H1 (cell line): ENCODE results near the gene AUH. TPM values are rescaled to one million over a fixed set of nuclear protein-coding genes. Genes with fewer than 3 reads are reported as not detected.

Source experiments
- CTCF ChIA-PET: fragments of 300-600 bp; sonication (Branson Sonifier 250); formaldehyde crosslinking; loops from one replicate; lab custom pipeline; 2021; ENCODE audit not compliant: partially characterized antibody; lab: Charles Lee
- POLR2A ChIA-PET: fragments of 300-600 bp; sonication (Branson Sonifier 250); formaldehyde crosslinking; loops from one replicate; lab custom pipeline; 2021; ENCODE audit warnings: inconsistent platforms; ENCODE audit not compliant: partially characterized antibody; lab: Charles Lee
- DNase-seq, 2 experiments: peaks; one replicate each; pipeline versions ENCODE4 v3.0.0 to v3.0.0-alpha.2; 2010 to 2022; ENCODE audit warnings: low spot score in 2 of 2, low read depth in 1 of 2, mixed read lengths in 1 of 2
- FAIRE-seq: peaks from 2 replicates; lab custom pipeline; 2011; peaks lifted over from hg19 to GRCh38; lab: Jason Lieb, UNC
- H2AFZ ChIP-seq: 2 replicates; pipeline ENCODE4 v1.8.1; 2012; ENCODE audit warnings: low read length, inconsistent platforms
- H2AK5ac ChIP-seq: 2 replicates; pipeline ENCODE4 v1.6.1; 2013; ENCODE audit warnings: low read depth, low read length
- H2BK120ac ChIP-seq: replicated peaks from 2 replicates; pipeline ENCODE3; 2013; ENCODE audit warnings: low read depth, low read length, inconsistent platforms
- H2BK12ac ChIP-seq: 2 replicates; pipeline ENCODE4 v1.6.1; 2013; ENCODE audit warnings: low read depth, low read length
- H2BK15ac ChIP-seq: 2 replicates; pipeline ENCODE4 v1.6.1; 2013; ENCODE audit warnings: low read length
- H2BK20ac ChIP-seq: 2 replicates; pipeline ENCODE4 v1.6.1; 2013; ENCODE audit warnings: low read length
- H2BK5ac ChIP-seq: 2 replicates; pipeline ENCODE4 v1.6.1; 2013; ENCODE audit warnings: low read depth, low read length
- H3K14ac ChIP-seq: 2 replicates; pipeline ENCODE4 v1.6.1; 2013; ENCODE audit warnings: inconsistent platforms; ENCODE audit not compliant: insufficient read length
- H3K18ac ChIP-seq: 2 replicates; pipeline ENCODE4 v1.6.1; 2013; ENCODE audit warnings: low read length; ENCODE audit errors: extremely low read depth
- H3K23ac ChIP-seq: 2 replicates; pipeline ENCODE4 v1.6.1; 2013; ENCODE audit warnings: inconsistent platforms; ENCODE audit not compliant: insufficient read length
- H3K23me2 ChIP-seq: 2 replicates; pipeline ENCODE4 v1.6.1; 2013; ENCODE audit warnings: low read depth, low read length
- H3K27ac ChIP-seq: 2 replicates; pipeline ENCODE4 v1.6.1; 2011; ENCODE audit warnings: low read depth, low read length, inconsistent platforms
- H3K27me3 ChIP-seq, 4 experiments: replicated peaks in 1 of 4; 1 replicate in 1 of 4; 2 replicates in 3 of 4; pipeline versions ENCODE4 v1.6.1 to v1.8.1; 2011 to 2013; ENCODE audit warnings: low read length in 3 of 4, mild to moderate bottlenecking in 3 of 4, inconsistent platforms in 2 of 4, mixed read lengths in 2 of 4, moderate library complexity in 1 of 4; ENCODE audit not compliant: control insufficient read depth in 3 of 4, insufficient read depth in 3 of 4; ENCODE audit errors: extremely low read depth in 1 of 4
- H3K36me3 ChIP-seq, 4 experiments: 2 replicates each; pipeline versions ENCODE4 v1.6.1 to v1.8.1; 2011 to 2013; ENCODE audit warnings: mild to moderate bottlenecking in 4 of 4, low read length in 3 of 4, moderate library complexity in 2 of 4, control low read depth in 1 of 4, inconsistent platforms in 1 of 4; ENCODE audit not compliant: insufficient read depth in 4 of 4, control insufficient read depth in 2 of 4
- H3K4ac ChIP-seq: replicated peaks from 2 replicates; pipeline ENCODE3; 2013; ENCODE audit warnings: low read length, low read depth, mixed read lengths, inconsistent platforms; ENCODE audit not compliant: insufficient read length
- H3K4me1 ChIP-seq, 4 experiments: replicated peaks in 1 of 4; 1 replicate in 1 of 4; 2 replicates in 3 of 4; pipeline versions ENCODE4 v1.6.1 to v1.8.1; 2011 to 2013; ENCODE audit warnings: low read length in 3 of 4, inconsistent platforms in 2 of 4, mixed read lengths in 1 of 4; ENCODE audit not compliant: insufficient read depth in 4 of 4, control insufficient read depth in 3 of 4
- H3K4me2 ChIP-seq, 2 experiments: 2 replicates each; pipeline versions ENCODE4 v1.6.1 to v1.8.1; 2011 to 2013; ENCODE audit warnings: low read depth in 2 of 2, low read length in 2 of 2, control low read depth in 1 of 2, inconsistent platforms in 1 of 2, mild to moderate bottlenecking in 1 of 2; ENCODE audit not compliant: insufficient read depth in 1 of 2
- H3K4me3 ChIP-seq, 4 experiments: fragments of 200-600, 300-600 bp in 1 of 4; sonication (generic), shearing (Covaris generic), sonication (Bioruptor Twin) in 1 of 4; 2 replicates each; pipeline versions ENCODE4 v1.5.1 to v1.8.1; 2011 to 2016; ENCODE audit warnings: low read length in 4 of 4, low read depth in 3 of 4, control low read depth in 2 of 4, inconsistent platforms in 2 of 4, mild to moderate bottlenecking in 2 of 4, mixed read lengths in 1 of 4, moderate library complexity in 1 of 4; ENCODE audit not compliant: insufficient read depth in 2 of 4; ENCODE audit errors: extremely low read depth in 1 of 4
- H3K56ac ChIP-seq: replicated peaks from 2 replicates; pipeline ENCODE3; 2013; ENCODE audit warnings: low read depth, mild to moderate bottlenecking, mixed read lengths, low read length, inconsistent platforms; ENCODE audit not compliant: insufficient read length
- H3K79me1 ChIP-seq: 2 replicates; pipeline ENCODE4 v1.6.1; 2013; ENCODE audit warnings: low read depth, low read length, control low read depth
- H3K79me2 ChIP-seq, 2 experiments: 2 replicates each; pipeline versions ENCODE4 v1.6.1 to v1.8.1; 2012 to 2013; ENCODE audit warnings: low read length in 2 of 2, mild to moderate bottlenecking in 2 of 2, inconsistent platforms in 1 of 2; ENCODE audit not compliant: insufficient read depth in 2 of 2, control insufficient read depth in 1 of 2
- H3K9ac ChIP-seq, 4 experiments: replicated peaks in 1 of 4; 1 replicate in 1 of 4; 2 replicates in 3 of 4; pipeline versions ENCODE4 v1.6.1 to v1.8.1; 2011 to 2013; ENCODE audit warnings: low read depth in 3 of 4, low read length in 3 of 4, control low read depth in 2 of 4, mild to moderate bottlenecking in 2 of 4, moderate library complexity in 2 of 4, inconsistent platforms in 1 of 4; ENCODE audit errors: extremely low read depth in 1 of 4
- H3K9me3 ChIP-seq, 2 experiments: 2 replicates each; pipeline versions ENCODE4 v1.6.1 to v1.8.1; 2012 to 2013; ENCODE audit warnings: mild to moderate bottlenecking in 2 of 2, moderate library complexity in 2 of 2, control low read depth in 1 of 2, inconsistent platforms in 1 of 2, low read depth in 1 of 2, low read length in 1 of 2, mixed read lengths in 1 of 2; ENCODE audit not compliant: insufficient read depth in 2 of 2
- H4K20me1 ChIP-seq, 2 experiments: replicated peaks in 1 of 2; 2 replicates each; pipeline versions ENCODE3 to v1.8.1; 2011 to 2013; ENCODE audit warnings: inconsistent platforms in 2 of 2, low read length in 2 of 2, mild to moderate bottlenecking in 1 of 2; ENCODE audit not compliant: insufficient read depth in 2 of 2, control insufficient read depth in 1 of 2
- H4K5ac ChIP-seq: 2 replicates; pipeline ENCODE4 v1.6.1; 2013; ENCODE audit warnings: low read length, low read depth, mixed read lengths, inconsistent platforms; ENCODE audit not compliant: insufficient read length
- H4K8ac ChIP-seq: 2 replicates; pipeline ENCODE4 v1.8.0; 2013; ENCODE audit warnings: mild to moderate bottlenecking, moderate library complexity, low read length, inconsistent platforms; ENCODE audit not compliant: insufficient read depth; ENCODE audit errors: extremely low read depth
- H4K91ac ChIP-seq: replicated peaks from 2 replicates; pipeline ENCODE3; 2013; ENCODE audit warnings: low read length, mixed read lengths, inconsistent platforms; ENCODE audit not compliant: insufficient read length
- ATF2 ChIP-seq: IDR thresholded peaks from 2 replicates; pipeline ENCODE4 v1.6.1; 2012; ENCODE audit warnings: low read length, inconsistent platforms
- CHD1 ChIP-seq: IDR thresholded peaks from 2 replicates; pipeline ENCODE4 v1.6.1; 2012; ENCODE audit warnings: low read depth, low read length, improper control_type of control experiment
- CTCF ChIP-seq, 3 experiments: IDR thresholded peaks; 1 replicate in 2 of 3; 2 replicates in 1 of 3; pipeline versions ENCODE4 v1.5.1 to v1.6.1; 2011; ENCODE audit warnings: low read length in 3 of 3, mild to moderate bottlenecking in 3 of 3, inconsistent platforms in 2 of 3, low read depth in 1 of 3, moderate library complexity in 1 of 3; ENCODE audit not compliant: insufficient read depth in 1 of 3; ENCODE audit errors: control extremely low read depth in 1 of 3
- EP300 ChIP-seq, 2 experiments: IDR thresholded peaks; 1 replicate in 1 of 2; 2 replicates in 1 of 2; pipeline ENCODE4 v1.6.1; 2011 to 2012; ENCODE audit warnings: low read depth in 2 of 2, low read length in 2 of 2, mild to moderate bottlenecking in 2 of 2, borderline replicate concordance in 1 of 2, inconsistent platforms in 1 of 2, moderate library complexity in 1 of 2
- NANOG ChIP-seq: IDR thresholded peaks from 2 replicates; pipeline ENCODE4 v1.6.1; 2011; ENCODE audit warnings: low read length, low read depth, mild to moderate bottlenecking, inconsistent platforms; ENCODE audit not compliant: insufficient read depth, poor library complexity, severe bottlenecking
- RBBP5 ChIP-seq: IDR thresholded peaks from 2 replicates; pipeline ENCODE4 v1.7.1; 2012; ENCODE audit warnings: low read depth, mild to moderate bottlenecking, inconsistent platforms, low read length, moderate library complexity, borderline replicate concordance
- RNF2 ChIP-seq: fragments of 200-900, 300-1000 bp; sonication (generic); IDR thresholded peaks from 2 replicates; pipeline ENCODE4 v1.7.1; 2016; ENCODE audit warnings: borderline replicate concordance, low read depth, mild to moderate bottlenecking, antibody characterized with exemption, low read length; ENCODE audit not compliant: poor library complexity, severe bottlenecking; ENCODE audit errors: missing control alignments
- WGBS, 2 experiments: shearing (Covaris generic) in 1 of 2; methylation state at CpG; one replicate each; pipeline versions ENCODE4 v1.1.6 to v1.1.7; 2013 to 2015; ENCODE audit warnings: low lambda C conversion rate in 2 of 2, mixed read lengths in 2 of 2, inconsistent platforms in 1 of 2, low coverage in 1 of 2, missing lambda C conversion rate in 1 of 2; ENCODE audit not compliant: insufficient replicate concordance in 2 of 2, insufficient coverage in 1 of 2, insufficient read length in 1 of 2; ENCODE audit errors: extremely low coverage in 1 of 2, missing lambda C conversion rate in 1 of 2; 5-methylcytosine and 5-hydroxymethylcytosine counted together
- polyA plus RNA-seq, 7 experiments: library from polyadenylated mRNA; depleted of rRNA in 3 of 7; stranded (reverse) in 5 of 7; unstranded in 2 of 7; fragments of >200 nt in 5 of 7; fragments of 200-250 nt in 2 of 7; gene quantifications; 1 replicate in 5 of 7; 2 replicates in 1 of 7; 4 replicates in 1 of 7; pipeline versions ENCODE4 v1.2.1 to v1.2.3, GENCODE V29; 2011 to 2013; ENCODE audit warnings: missing spikeins in 2 of 7, mixed read lengths in 2 of 7
- total RNA-seq: library from RNA; stranded (reverse); fragmentation: NEBNext Ultra II Directional; extraction: Animal tissue kit (Norgen Biotek cat#: 25700); gene quantifications from 2 replicates; pipeline ENCODE4 v1.2.1, GENCODE V29; 2021

Gene AUH
- total and polyA plus RNA-seq, 2 of the 8 experiments (the other 6 are each of a cell fraction or from before 2014, with no cell fraction given): 5.8 to 21.9 TPM

- Histone ChIP-seq H2BK20ac (no peak overlapping the region), H3K79me2 (no peaks in the 10 kb centered on the region; a peak in 1 of 4 replicates), H3K9me3 (no peaks in the 10 kb centered on the region), H2BK15ac (no peak overlapping the region), H3K23me2 (no peaks in the 10 kb centered on the region), H3K4ac (no peak overlapping the region), H4K20me1 (no peaks in the 10 kb centered on the region), H3K23ac (no peak overlapping the region), H2BK5ac (no peak overlapping the region), H3K36me3 (peaks cover 0 to 2% (median 0%) of the 10 kb centered on the region in 4 experiments; a peak in 1 of 8 replicates), H3K56ac (no peak overlapping the region), H2BK120ac (no peak overlapping the region), H4K5ac (no peak overlapping the region), H3K9ac (no peak overlapping the region), H3K4me1 (0 out of 7 replicates have a peak, but pooled peaks cover 0 to 2% (median 0%) of the 10 kb centered on the region in 4 experiments), H3K4me2 (no peak overlapping the region), H2BK12ac (no peak overlapping the region), H2AK5ac (no peak overlapping the region), H3K4me3 (no peak overlapping the region), H3K27ac (no peak overlapping the region), H4K91ac (no peak overlapping the region), H3K14ac (no peak overlapping the region), H2AFZ (no peak overlapping the region), H4K8ac (no peak overlapping the region), H3K18ac (no peak overlapping the region), H3K27me3 (no peaks in the 10 kb centered on the region), H3K79me1 (no peaks in the 10 kb centered on the region)
- FAIRE-seq (no peak), DNase-seq (no peak)
- WGBS, 2 experiments: 92% methylated on average over 4 of the region's 4 CpGs; no CpG with 5 or more reads in 1 of the 2 experiments
- ChIA-PET CTCF (no interaction called here), POLR2A (no interaction called here)
- TF ChIP-seq RBBP5: no peak
- no peak for TF ChIP-seq CHD1
- no peak for TF ChIP-seq ATF2
- TF ChIP-seq EP300 (IDR thresholded peaks at IDR 0.05; ENCODE audit: borderline replicate concordance in 1 of 2, low read depth in 2 of 2, low read length in 2 of 2): no peak
- TF ChIP-seq CTCF (IDR thresholded peaks at IDR 0.05; ENCODE audit: control extremely low read depth in 1 of 3, insufficient read depth in 1 of 3, low read depth in 1 of 3, low read length in 3 of 3): no peak
- TF ChIP-seq RNF2: no peak
- TF ChIP-seq NANOG: no peak
These were observed 48.9 kb downstream of the AUH start for GRCh38 chr9:91312717-91313325.
